Measurements from ENCODE around the gene RSPH9. TPM values are rescaled to one million over a fixed set of nuclear protein-coding genes. Genes with fewer than 3 reads are reported as not detected.

The RSPH9 gene
- total RNA-seq, 1 donor from 2014 or later, result 0.20 TPM

GRCh38 chr6:43608807-43609206, 36.0 kb upstream of the RSPH9 start:
- peak; percentile 63 for ATAC-seq
- peaks cover 76% of the 10 kb centered on the region for H3K36me3 ChIP-seq
- TF ChIP-seq, protein P1, sequence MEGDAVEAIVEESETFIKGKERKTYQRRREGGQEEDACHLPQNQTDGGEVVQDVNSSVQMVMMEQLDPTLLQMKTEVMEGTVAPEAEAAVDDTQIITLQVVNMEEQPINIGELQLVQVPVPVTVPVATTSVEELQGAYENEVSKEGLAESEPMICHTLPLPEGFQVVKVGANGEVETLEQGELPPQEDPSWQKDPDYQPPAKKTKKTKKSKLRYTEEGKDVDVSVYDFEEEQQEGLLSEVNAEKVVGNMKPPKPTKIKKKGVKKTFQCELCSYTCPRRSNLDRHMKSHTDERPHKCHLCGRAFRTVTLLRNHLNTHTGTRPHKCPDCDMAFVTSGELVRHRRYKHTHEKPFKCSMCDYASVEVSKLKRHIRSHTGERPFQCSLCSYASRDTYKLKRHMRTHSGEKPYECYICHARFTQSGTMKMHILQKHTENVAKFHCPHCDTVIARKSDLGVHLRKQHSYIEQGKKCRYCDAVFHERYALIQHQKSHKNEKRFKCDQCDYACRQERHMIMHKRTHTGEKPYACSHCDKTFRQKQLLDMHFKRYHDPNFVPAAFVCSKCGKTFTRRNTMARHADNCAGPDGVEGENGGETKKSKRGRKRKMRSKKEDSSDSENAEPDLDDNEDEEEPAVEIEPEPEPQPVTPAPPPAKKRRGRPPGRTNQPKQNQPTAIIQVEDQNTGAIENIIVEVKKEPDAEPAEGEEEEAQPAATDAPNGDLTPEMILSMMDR (IDR thresholded peaks at IDR 0.05), result no peak

DNA sequence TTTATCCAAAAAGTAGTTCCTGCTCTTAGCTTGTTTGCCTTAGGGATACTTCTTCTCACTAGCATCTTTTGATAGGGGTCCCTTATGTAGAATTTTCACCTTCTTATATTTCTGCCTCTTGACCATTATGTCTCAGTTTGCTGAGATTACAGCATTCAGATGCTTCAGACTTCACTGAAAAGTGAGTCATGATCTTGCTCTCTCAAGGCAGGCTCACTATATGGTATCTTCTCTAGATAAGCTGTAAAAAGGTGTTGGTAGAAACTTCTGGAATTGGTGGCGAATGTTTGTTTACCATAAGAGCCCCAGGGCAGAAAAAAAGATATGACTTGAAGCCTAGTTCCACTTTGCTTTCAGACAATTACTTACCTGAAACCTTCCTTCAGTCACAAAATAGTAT, 35.4 kb upstream of the RSPH9 start:
- no peaks in the 10 kb centered on the region for H3K9me3 ChIP-seq
- TF ChIP-seq, protein P1 (IDR thresholded peaks at IDR 0.05), result no peak
- ATAC-seq (no peak), DNase-seq (no peak)
- no peak overlapping the region for H3K27ac ChIP-seq
- H3K4me3 ChIP-seq, result no peak overlapping the region
- no peaks in the 10 kb centered on the region for H3K4me1 ChIP-seq
- intact Hi-C loops (cut with DNase I), result no loop called here
- no peaks in the 10 kb centered on the region for H3K27me3 ChIP-seq
- peaks cover 76% of the 10 kb centered on the region for H3K36me3 ChIP-seq

More at GRCh38 chr6:43608807-43609206, 36.0 kb upstream of the RSPH9 start:
- Histone ChIP-seq H3K27me3 (no peaks in the 10 kb centered on the region), H3K9me3 (no peaks in the 10 kb centered on the region), H3K27ac (no peak overlapping the region), H3K4me1 (no peaks in the 10 kb centered on the region), H3K4me3 (no peak overlapping the region)
- DNase-seq, result no peak
- intact Hi-C loops (cut with DNase I), result no loop called here

- Histone ChIP-seq H3K27ac (no peak overlapping the region), H3K4me1 (no peaks in the 10 kb centered on the region), H3K4me3 (no peak overlapping the region), H3K36me3 (peaks cover 76% of the 10 kb centered on the region), H3K9me3 (no peaks in the 10 kb centered on the region), H3K27me3 (no peaks in the 10 kb centered on the region)
- TF ChIP-seq, protein P1 (IDR thresholded peaks at IDR 0.05), result no peak
- DNase-seq (no peak), ATAC-seq (no peak)
- intact Hi-C loops (cut with DNase I), result no loop called here
These were observed 34.4 kb upstream of the RSPH9 start for GRCh38 chr6:43610431-43610830.

GRCh38 chr6:43613721-43614395, 31.0 kb upstream of the RSPH9 start:
- Histone ChIP-seq H3K27ac (no peak overlapping the region), H3K4me1 (no peaks in the 10 kb centered on the region), H3K4me3 (no peak overlapping the region), H3K9me3 (no peaks in the 10 kb centered on the region), H3K36me3 (peaks cover 61% of the 10 kb centered on the region), H3K27me3 (no peaks in the 10 kb centered on the region)
- TF ChIP-seq, protein P1 (IDR thresholded peaks at IDR 0.05), result no peak
- ATAC-seq, result no peak
- intact Hi-C loops (cut with DNase I), result no loop called here
- DNase-seq, result no peak

GRCh38 chr6:43614396-43614730, 30.5 kb upstream of the RSPH9 start:
- no peak overlapping the region for H3K27ac ChIP-seq
- TF ChIP-seq, protein P1 (IDR thresholded peaks at IDR 0.05), result no peak
- no peak for ATAC-seq
- H3K4me1 ChIP-seq, result no peaks in the 10 kb centered on the region
- no peak for DNase-seq
- no peaks in the 10 kb centered on the region for H3K27me3 ChIP-seq
- no peak overlapping the region for H3K4me3 ChIP-seq
- intact Hi-C loops (cut with DNase I), result no loop called here
- no peaks in the 10 kb centered on the region for H3K9me3 ChIP-seq
- peaks cover 66% of the 10 kb centered on the region for H3K36me3 ChIP-seq

Data from upper lobe of right lung (tissue), 1 donor.